Endometrial microvascular endothelial cells (primary cell): ENCODE measurements around the gene UBASH3B. TPM values are rescaled to one million over a fixed set of nuclear protein-coding genes. Genes with fewer than 3 reads are reported as not detected.

Source experiments
- in situ Hi-C: cut with HindIII; loops from 2 replicates; pipeline ENCODE4 v1.10.0; 2017; ENCODE audit warnings: low sequenced_read_pairs, low pct_unique_long_range_greater_than_20kb; ENCODE audit errors: inconsistent ontology term
- total RNA-seq: library from RNA; depleted of rRNA; stranded (reverse); fragments of >200 nt; gene quantifications from one replicate; pipeline ENCODE4 v1.2.3, GENCODE V29; 2015; ENCODE audit errors: inconsistent ontology term

Gene UBASH3B
- total RNA-seq, 1 donor from 2014 or later = 16.7 TPM

- in situ Hi-C loops = no loop called here
Measured at GRCh38 chr11:122764371-122765090, 109.0 kb downstream of the UBASH3B start.

- in situ Hi-C loops = no loop called here
Measured at GRCh38 chr11:122765487-122766131, 110.1 kb downstream of the UBASH3B start.

- in situ Hi-C loops = no loop called here
Measured at GRCh38 chr11:122769126-122769780, 113.7 kb downstream of the UBASH3B start.

GRCh38 chr11:122772945-122773344 is 117.4 kb downstream of the UBASH3B start:
- in situ Hi-C loops = no loop called here

- in situ Hi-C loops = no loop called here
Measured at GRCh38 chr11:122773781-122774266, 118.3 kb downstream of the UBASH3B start.

- in situ Hi-C loops = no loop called here
Measured at GRCh38 chr11:122775675-122776271, 120.3 kb downstream of the UBASH3B start.

- in situ Hi-C loops = no loop called here
Measured at GRCh38 chr11:122776546-122776945, 121.0 kb downstream of the UBASH3B start.

- in situ Hi-C loops = no loop called here
Measured at GRCh38 chr11:122777343-122777742, 121.8 kb downstream of the UBASH3B start.

- in situ Hi-C loops = no loop called here
Measured at GRCh38 chr11:122778148-122778547, 122.6 kb downstream of the UBASH3B start.

- in situ Hi-C loops = no loop called here
Measured at GRCh38 chr11:122779047-122779629, 123.6 kb downstream of the UBASH3B start.

GRCh38 chr11:122780296-122780949 is 124.9 kb downstream of the UBASH3B start:
- in situ Hi-C loops = no loop called here

- in situ Hi-C loops = no loop called here
Measured at GRCh38 chr11:122781378-122782195, 126.1 kb downstream of the UBASH3B start.

GRCh38 chr11:122782222-122782621 is 126.7 kb downstream of the UBASH3B start:
- in situ Hi-C loops = no loop called here

GRCh38 chr11:122784325-122784955 is 128.9 kb downstream of the UBASH3B start:
- in situ Hi-C loops = no loop called here

- in situ Hi-C loops = no loop called here
Measured at GRCh38 chr11:122785031-122785541, 129.6 kb downstream of the UBASH3B start.

GRCh38 chr11:122786896-122787295 is 131.4 kb downstream of the UBASH3B start:
- in situ Hi-C loops = no loop called here

- in situ Hi-C loops = no loop called here
Measured at GRCh38 chr11:122788781-122789535, 133.4 kb downstream of the UBASH3B start.
